GOT3 (cell line): Measurements from ENCODE around the gene SLC26A11.
"Not testable (repeated sequence)": the region's sequence is repeated elsewhere in the genome, so short reads cannot be mapped to it uniquely, and the experiment has no call there.

Source experiments
- DNase-seq: peaks from one replicate; lab custom pipeline; 2025; ENCODE audit warnings: mixed read lengths; lab: John Stamatoyannopoulos, UW

SLC26A11 gene

GRCh38 chr17:80285237-80285920, 65.2 kb downstream of the SLC26A11 start:
- DNase-seq = no peak

GRCh38 chr17:80286638-80286960, 66.4 kb downstream of the SLC26A11 start:
- DNase-seq = no peak

GRCh38 chr17:80287038-80287437, 66.8 kb downstream of the SLC26A11 start:
- no peak for DNase-seq

- DNase-seq = no peak
Observed at GRCh38 chr17:80287806-80288567, 67.8 kb downstream of the SLC26A11 start.

GRCh38 chr17:80289616-80290015, 69.4 kb downstream of the SLC26A11 start:
- no peak for DNase-seq

- DNase-seq = no peak
Observed at GRCh38 chr17:80290156-80290555, 69.9 kb downstream of the SLC26A11 start.

- no peak for DNase-seq
Observed at GRCh38 chr17:80291260-80291659, 71.0 kb downstream of the SLC26A11 start.

GRCh38 chr17:80291691-80292487, 71.7 kb downstream of the SLC26A11 start:
- DNase-seq = no peak

GRCh38 chr17:80292521-80292971, 72.3 kb downstream of the SLC26A11 start:
- no peak for DNase-seq

- no peak for DNase-seq
Observed at GRCh38 chr17:80294210-80294609, 74.0 kb downstream of the SLC26A11 start.

- DNase-seq = no peak
Observed at GRCh38 chr17:80294653-80295052, 74.4 kb downstream of the SLC26A11 start.

GRCh38 chr17:80295146-80295545, 74.9 kb downstream of the SLC26A11 start:
- DNase-seq = no peak

- DNase-seq = no peak
Observed at GRCh38 chr17:80295559-80295958, 75.3 kb downstream of the SLC26A11 start.

- no peak for DNase-seq
Observed at GRCh38 chr17:80296221-80296620, 76.0 kb downstream of the SLC26A11 start.

- no peak for DNase-seq
Observed at GRCh38 chr17:80297996-80298560, 77.9 kb downstream of the SLC26A11 start.

- not testable (repeated sequence) for DNase-seq
Observed at GRCh38 chr17:80299350-80300100, 79.3 kb downstream of the SLC26A11 start.

- not testable (repeated sequence) for DNase-seq
Observed at GRCh38 chr17:80300756-80301155, 80.5 kb downstream of the SLC26A11 start.
